H9 (cell line): ENCODE measurements around the gene MRPS14. TPM values are rescaled to one million over a fixed set of nuclear protein-coding genes. Genes with fewer than 3 reads are reported as not detected.

ENCODE experiments used
- DNase-seq: peaks from one replicate; pipeline ENCODE4 v3.0.0-alpha.2; 2017
- H2AFZ ChIP-seq: one replicate; pipeline ENCODE4 v1.6.1; 2013; ENCODE audit warnings: mild to moderate bottlenecking, low read length, control low read depth, moderate library complexity
- H2AK5ac ChIP-seq: 2 replicates; pipeline ENCODE4 v1.6.1; 2013; ENCODE audit warnings: low read length, control low read depth, mixed read lengths; ENCODE audit not compliant: insufficient read length
- H2BK120ac ChIP-seq: one replicate; pipeline ENCODE4 v1.6.1; 2013; ENCODE audit warnings: low read depth, mild to moderate bottlenecking, low read length, control low read depth, inconsistent platforms; ENCODE audit not compliant: poor library complexity, severe bottlenecking
- H2BK12ac ChIP-seq: 2 replicates; pipeline ENCODE4 v1.6.1; 2013; ENCODE audit warnings: low read length, control low read depth, mixed read lengths, low read depth; ENCODE audit not compliant: insufficient read length
- H2BK15ac ChIP-seq: 2 replicates; pipeline ENCODE4 v1.6.1; 2013; ENCODE audit warnings: low read depth, low read length, control low read depth
- H2BK20ac ChIP-seq: one replicate; pipeline ENCODE4 v1.6.1; 2013; ENCODE audit warnings: low read depth, mild to moderate bottlenecking, low read length, control low read depth, inconsistent platforms; ENCODE audit not compliant: poor library complexity, severe bottlenecking
- H2BK5ac ChIP-seq: 2 replicates; pipeline ENCODE4 v1.6.1; 2013; ENCODE audit warnings: low read length, control low read depth, mixed read lengths; ENCODE audit not compliant: insufficient read length
- H3K14ac ChIP-seq: 2 replicates; pipeline ENCODE4 v1.6.1; 2013; ENCODE audit warnings: low read length, control low read depth; ENCODE audit not compliant: insufficient read depth
- H3K18ac ChIP-seq: 2 replicates; pipeline ENCODE4 v1.6.1; 2013; ENCODE audit warnings: low read depth, mild to moderate bottlenecking, mixed read lengths, low read length, control low read depth; ENCODE audit not compliant: insufficient read length
- H3K23ac ChIP-seq: 2 replicates; pipeline ENCODE4 v1.6.1; 2013; ENCODE audit warnings: low read length, control low read depth, mixed read lengths, low read depth; ENCODE audit not compliant: insufficient read length
- H3K23me2 ChIP-seq: 2 replicates; pipeline ENCODE4 v1.6.1; 2013; ENCODE audit warnings: low read depth, mild to moderate bottlenecking, mixed read lengths, low read length, control low read depth; ENCODE audit not compliant: insufficient read length, poor library complexity, severe bottlenecking
- H3K27ac ChIP-seq: 2 replicates; pipeline ENCODE4 v1.5.1; 2013; ENCODE audit warnings: low read length, control low read depth, mixed read lengths, low read depth; ENCODE audit not compliant: insufficient read length
- H3K27me3 ChIP-seq: 2 replicates; pipeline ENCODE4 v1.6.1; 2013; ENCODE audit warnings: low read length, control low read depth, inconsistent platforms; ENCODE audit not compliant: insufficient read depth
- H3K4ac ChIP-seq: 2 replicates; pipeline ENCODE4 v1.6.1; 2013; ENCODE audit warnings: low read depth, mild to moderate bottlenecking, control low read depth, inconsistent platforms, low read length, moderate library complexity
- H3K4me1 ChIP-seq: 2 replicates; pipeline ENCODE4 v1.6.1; 2013; ENCODE audit warnings: low read length, control low read depth, inconsistent platforms; ENCODE audit not compliant: insufficient read depth
- H3K4me2 ChIP-seq: 2 replicates; pipeline ENCODE4 v1.6.1; 2013; ENCODE audit warnings: low read length, control low read depth, mixed read lengths; ENCODE audit not compliant: insufficient read length, insufficient read depth
- H3K56ac ChIP-seq: 2 replicates; pipeline ENCODE4 v1.6.1; 2013; ENCODE audit warnings: low read depth, mild to moderate bottlenecking, mixed read lengths, low read length, control low read depth; ENCODE audit not compliant: insufficient read length
- H3K79me1 ChIP-seq: 2 replicates; pipeline ENCODE4 v1.6.1; 2013; ENCODE audit warnings: low read depth, mild to moderate bottlenecking, moderate library complexity, low read length, control low read depth, inconsistent platforms; ENCODE audit not compliant: insufficient read depth, poor library complexity, severe bottlenecking
- H3K79me2 ChIP-seq: 2 replicates; pipeline ENCODE4 v1.6.1; 2013; ENCODE audit warnings: low read length, control low read depth, inconsistent platforms; ENCODE audit not compliant: insufficient read depth
- H3K9ac ChIP-seq: 2 replicates; pipeline ENCODE4 v1.6.1; 2013; ENCODE audit warnings: low read length, control low read depth, mixed read lengths; ENCODE audit not compliant: insufficient read length; ENCODE audit errors: extremely low read depth
- H3K9me3 ChIP-seq: one replicate; pipeline ENCODE4 v1.6.1; 2013; ENCODE audit warnings: low read depth, low read length, inconsistent platforms; ENCODE audit not compliant: control insufficient read depth
- H3T11ph ChIP-seq: one replicate; pipeline ENCODE4 v1.6.1; 2013; ENCODE audit warnings: mild to moderate bottlenecking, low read length, control low read depth, inconsistent platforms
- H4K20me1 ChIP-seq: one replicate; pipeline ENCODE4 v1.6.1; 2013; ENCODE audit not compliant: control insufficient read depth, insufficient read length, insufficient read depth
- H4K5ac ChIP-seq: 2 replicates; pipeline ENCODE4 v1.6.1; 2013; ENCODE audit warnings: low read depth, mild to moderate bottlenecking, mixed read lengths, low read length, control low read depth; ENCODE audit not compliant: insufficient read length
- H4K8ac ChIP-seq: replicated peaks from 2 replicates; pipeline ENCODE4 v1.6.1; 2013; ENCODE audit warnings: low read length, control low read depth, mixed read lengths, low read depth; ENCODE audit not compliant: insufficient read length
- H4K91ac ChIP-seq: 2 replicates; pipeline ENCODE4 v1.6.1; 2013; ENCODE audit warnings: low read depth, mild to moderate bottlenecking, moderate library complexity, mixed read lengths, low read length, control low read depth; ENCODE audit not compliant: insufficient read length
- H3K27ac Mint-ChIP-seq, 3 experiments: 2 replicates in 2 of 3; 3 replicates in 1 of 3; pipeline ENCODE4 v1.8.0; 2020 to 2021; ENCODE audit warnings: mixed read lengths in 3 of 3, mild to moderate bottlenecking in 1 of 3, moderate library complexity in 1 of 3
- H3K27me3 Mint-ChIP-seq: 2 replicates; pipeline ENCODE4 v1.8.0; 2021; ENCODE audit warnings: low read depth, mild to moderate bottlenecking, moderate library complexity, mixed read lengths
- H3K36me3 Mint-ChIP-seq, 3 experiments: 2 replicates in 2 of 3; 3 replicates in 1 of 3; pipeline ENCODE4 v1.8.0; 2020 to 2021; ENCODE audit warnings: low read depth in 3 of 3, mixed read lengths in 3 of 3; ENCODE audit not compliant: insufficient read depth in 1 of 3
- H3K4me1 Mint-ChIP-seq, 2 experiments: 2 replicates each; pipeline ENCODE4 v1.8.0; 2020; ENCODE audit warnings: mixed read lengths in 2 of 2
- H3K4me3 Mint-ChIP-seq, 2 experiments: 2 replicates in 1 of 2; 3 replicates in 1 of 2; pipeline ENCODE4 v1.8.0; 2020 to 2021; ENCODE audit warnings: mild to moderate bottlenecking in 2 of 2, mixed read lengths in 2 of 2, moderate library complexity in 1 of 2
- H3K9me3 Mint-ChIP-seq, 2 experiments: 2 replicates in 1 of 2; 3 replicates in 1 of 2; pipeline ENCODE4 v1.8.0; 2020; ENCODE audit warnings: mild to moderate bottlenecking in 2 of 2, mixed read lengths in 2 of 2, moderate library complexity in 1 of 2
- whole genome bisulfite sequencing: extraction: QIAGEN DNeasy Blood & Tissue Kit; methylation state at CpG from one replicate; pipeline ENCODE4 v1.1.7; 2013; ENCODE audit warnings: missing lambda C conversion rate, low lambda C conversion rate, mixed read lengths; ENCODE audit not compliant: insufficient read length; ENCODE audit errors: extremely low coverage; 5-methylcytosine and 5-hydroxymethylcytosine counted together
- total RNA-seq: library from RNA; stranded (reverse); gene quantifications from 2 replicates; pipeline ENCODE4 v1.2.1, GENCODE V29; 2021
- TF ChIP-seq, protein P1 (sequence below): fragments of 200-600 bp; sonication (generic); conservative IDR thresholded peaks from 3 replicates; pipeline ENCODE4 v1.8.0; 2021; ENCODE audit warnings: antibody characterized with exemption, mild to moderate bottlenecking

The MRPS14 gene
- total RNA-seq, 1 experiment from 2014 or later = 30.6 TPM

DNA sequence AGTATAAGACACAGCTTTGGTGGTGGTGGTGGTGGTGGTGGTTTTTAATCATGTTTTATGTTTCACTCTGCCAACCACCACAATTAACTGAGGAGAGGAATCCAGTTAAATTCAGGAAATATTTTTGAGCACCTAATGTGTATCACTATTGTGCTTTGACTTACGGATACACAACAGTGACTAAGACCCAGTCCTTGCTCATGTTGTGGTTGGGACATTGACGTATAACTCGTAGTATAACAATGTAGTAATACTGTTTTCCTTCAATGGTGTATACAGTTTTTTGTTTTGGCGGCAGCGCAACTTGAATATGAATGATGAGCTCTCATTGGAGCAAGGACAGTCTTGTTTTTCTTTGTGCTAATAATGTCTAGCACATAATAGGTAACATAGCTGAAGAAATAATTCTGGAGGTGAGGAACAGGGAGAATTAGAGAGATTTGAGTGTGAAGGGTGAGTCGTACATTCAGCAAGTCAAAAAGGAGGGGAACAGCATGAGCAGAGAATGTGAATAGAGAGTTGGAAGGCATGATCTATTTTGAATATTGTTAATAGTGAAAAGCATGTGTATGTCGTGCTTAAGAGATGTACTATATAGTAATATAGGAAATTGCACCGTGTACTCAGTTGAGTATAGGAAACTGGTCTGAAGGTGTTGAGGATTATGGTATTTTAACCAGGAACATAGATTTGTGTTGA lies 18.0 kb downstream of the MRPS14 start:
- no peak overlapping the region for H3K9ac ChIP-seq
- H3K9me3 ChIP-seq = no peaks in the 10 kb centered on the region
- no peaks in the 10 kb centered on the region for H4K20me1 ChIP-seq
- no peak overlapping the region for H2BK15ac ChIP-seq
- no peaks in the 10 kb centered on the region for H3K23me2 ChIP-seq
- no peak overlapping the region for H2AFZ ChIP-seq
- no peak overlapping the region for H2AK5ac ChIP-seq
- H3K36me3 Mint-ChIP-seq = peaks cover 21 to 49% (median 46%) of the 10 kb centered on the region in 3 experiments; a peak in 6 of 7 replicates
- H3K4me1 Mint-ChIP-seq = peaks cover 21 to 23% of the 10 kb centered on the region in 2 experiments
- H2BK120ac ChIP-seq = no peak overlapping the region
- no peaks in the 10 kb centered on the region for H3K4me1 ChIP-seq
- no peak overlapping the region for H2BK12ac ChIP-seq
- H3K4me3 Mint-ChIP-seq = no peak overlapping the region
- peaks cover 40% of the 10 kb centered on the region; the same call in 1 of the 2 replicates for H3K79me2 ChIP-seq
- no peak overlapping the region for H3K14ac ChIP-seq
- H3K27ac ChIP-seq = no peak overlapping the region
- no peaks in the 10 kb centered on the region for H3K9me3 Mint-ChIP-seq
- H4K91ac ChIP-seq = no peak overlapping the region
- H4K5ac ChIP-seq = no peak overlapping the region
- TF ChIP-seq, protein P1, sequence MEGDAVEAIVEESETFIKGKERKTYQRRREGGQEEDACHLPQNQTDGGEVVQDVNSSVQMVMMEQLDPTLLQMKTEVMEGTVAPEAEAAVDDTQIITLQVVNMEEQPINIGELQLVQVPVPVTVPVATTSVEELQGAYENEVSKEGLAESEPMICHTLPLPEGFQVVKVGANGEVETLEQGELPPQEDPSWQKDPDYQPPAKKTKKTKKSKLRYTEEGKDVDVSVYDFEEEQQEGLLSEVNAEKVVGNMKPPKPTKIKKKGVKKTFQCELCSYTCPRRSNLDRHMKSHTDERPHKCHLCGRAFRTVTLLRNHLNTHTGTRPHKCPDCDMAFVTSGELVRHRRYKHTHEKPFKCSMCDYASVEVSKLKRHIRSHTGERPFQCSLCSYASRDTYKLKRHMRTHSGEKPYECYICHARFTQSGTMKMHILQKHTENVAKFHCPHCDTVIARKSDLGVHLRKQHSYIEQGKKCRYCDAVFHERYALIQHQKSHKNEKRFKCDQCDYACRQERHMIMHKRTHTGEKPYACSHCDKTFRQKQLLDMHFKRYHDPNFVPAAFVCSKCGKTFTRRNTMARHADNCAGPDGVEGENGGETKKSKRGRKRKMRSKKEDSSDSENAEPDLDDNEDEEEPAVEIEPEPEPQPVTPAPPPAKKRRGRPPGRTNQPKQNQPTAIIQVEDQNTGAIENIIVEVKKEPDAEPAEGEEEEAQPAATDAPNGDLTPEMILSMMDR = no peak
- no peaks in the 10 kb centered on the region for H3K79me1 ChIP-seq
- no peak for DNase-seq
- WGBS = no CpG with 5 or more reads among the region's 8 CpGs
- H3K23ac ChIP-seq = no peak overlapping the region
- no peaks in the 10 kb centered on the region for H3K27me3 ChIP-seq
- H3K27ac Mint-ChIP-seq = no peak overlapping the region
- no peak overlapping the region for H2BK5ac ChIP-seq
- no peak overlapping the region for H2BK20ac ChIP-seq
- H3K27me3 Mint-ChIP-seq = no peaks in the 10 kb centered on the region
- H3K56ac ChIP-seq = no peak overlapping the region
- no peak overlapping the region for H4K8ac ChIP-seq
- no peak overlapping the region for H3K18ac ChIP-seq
- no peak overlapping the region for H3T11ph ChIP-seq
- H3K4ac ChIP-seq = no peak overlapping the region
- no peak overlapping the region for H3K4me2 ChIP-seq
